Mammary epithelial cell (primary cell): ENCODE data around the gene DCC.

Experiments
- CTCF ChIP-seq, 2 donors: IDR thresholded peaks in 1 of 2; conservative IDR thresholded peaks in 1 of 2; 2 replicates each; pipeline ENCODE4 v1.5.1; 2011 to 2012; ENCODE audit warnings: inconsistent platforms in 2 of 2, low read length in 2 of 2, mild to moderate bottlenecking in 2 of 2, control low read depth in 1 of 2, low read depth in 1 of 2; ENCODE audit not compliant: insufficient read depth in 1 of 2; ENCODE audit errors: extremely low read depth in 1 of 2
- EZH2 ChIP-seq: IDR thresholded peaks from 2 replicates; pipeline ENCODE4 v1.6.1; 2012; ENCODE audit warnings: low read length, inconsistent platforms, borderline replicate concordance

- TF ChIP-seq EZH2 (no peak), CTCF (conservative IDR thresholded peaks at IDR 0.05 in 1 of 2, IDR thresholded peaks at IDR 0.05 in 1 of 2; ENCODE audit: extremely low read depth in 1 of 2, insufficient read depth in 1 of 2, low read depth in 1 of 2, low read length in 2 of 2) (no peak)
These were observed 6.1 kb upstream of the DCC start for GRCh38 chr18:52333860-52334259.
